ENCODE results near the gene LIPE.

The LIPE gene

GRCh38 chr19:42388851-42389489 is 38.2 kb downstream of the LIPE start:
- ATAC-seq: no peak

GRCh38 chr19:42386974-42387707 is 40.0 kb downstream of the LIPE start:
- TF ChIP-seq GLIS3 (CRISPR knock-in tag; IDR thresholded peaks at IDR 0.05) (no peak), ZFP3 (CRISPR knock-in tag; IDR thresholded peaks at IDR 0.05) (no peak), OSR1 (CRISPR knock-in tag; IDR thresholded peaks at IDR 0.05) (no peak), CREB5 (CRISPR knock-in tag; IDR thresholded peaks at IDR 0.05; ENCODE audit: low read depth) (no peak), CSDC2 (CRISPR knock-in tag; IDR thresholded peaks at IDR 0.05) (no peak), SNAI2 (CRISPR knock-in tag; IDR thresholded peaks at IDR 0.05) (no peak)
- TF ChIP-seq, protein P1, sequence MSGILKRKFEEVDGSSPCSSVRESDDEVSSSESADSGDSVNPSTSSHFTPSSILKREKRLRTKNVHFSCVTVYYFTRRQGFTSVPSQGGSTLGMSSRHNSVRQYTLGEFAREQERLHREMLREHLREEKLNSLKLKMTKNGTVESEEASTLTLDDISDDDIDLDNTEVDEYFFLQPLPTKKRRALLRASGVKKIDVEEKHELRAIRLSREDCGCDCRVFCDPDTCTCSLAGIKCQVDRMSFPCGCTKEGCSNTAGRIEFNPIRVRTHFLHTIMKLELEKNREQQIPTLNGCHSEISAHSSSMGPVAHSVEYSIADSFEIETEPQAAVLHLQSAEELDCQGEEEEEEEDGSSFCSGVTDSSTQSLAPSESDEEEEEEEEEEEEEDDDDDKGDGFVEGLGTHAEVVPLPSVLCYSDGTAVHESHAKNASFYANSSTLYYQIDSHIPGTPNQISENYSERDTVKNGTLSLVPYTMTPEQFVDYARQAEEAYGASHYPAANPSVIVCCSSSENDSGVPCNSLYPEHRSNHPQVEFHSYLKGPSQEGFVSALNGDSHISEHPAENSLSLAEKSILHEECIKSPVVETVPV (CRISPR knock-in tag; IDR thresholded peaks at IDR 0.05): no peak
- TF ChIP-seq, protein P2, sequence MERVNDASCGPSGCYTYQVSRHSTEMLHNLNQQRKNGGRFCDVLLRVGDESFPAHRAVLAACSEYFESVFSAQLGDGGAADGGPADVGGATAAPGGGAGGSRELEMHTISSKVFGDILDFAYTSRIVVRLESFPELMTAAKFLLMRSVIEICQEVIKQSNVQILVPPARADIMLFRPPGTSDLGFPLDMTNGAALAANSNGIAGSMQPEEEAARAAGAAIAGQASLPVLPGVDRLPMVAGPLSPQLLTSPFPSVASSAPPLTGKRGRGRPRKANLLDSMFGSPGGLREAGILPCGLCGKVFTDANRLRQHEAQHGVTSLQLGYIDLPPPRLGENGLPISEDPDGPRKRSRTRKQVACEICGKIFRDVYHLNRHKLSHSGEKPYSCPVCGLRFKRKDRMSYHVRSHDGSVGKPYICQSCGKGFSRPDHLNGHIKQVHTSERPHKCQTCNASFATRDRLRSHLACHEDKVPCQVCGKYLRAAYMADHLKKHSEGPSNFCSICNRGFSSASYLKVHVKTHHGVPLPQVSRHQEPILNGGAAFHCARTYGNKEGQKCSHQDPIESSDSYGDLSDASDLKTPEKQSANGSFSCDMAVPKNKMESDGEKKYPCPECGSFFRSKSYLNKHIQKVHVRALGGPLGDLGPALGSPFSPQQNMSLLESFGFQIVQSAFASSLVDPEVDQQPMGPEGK (CRISPR knock-in tag; IDR thresholded peaks at IDR 0.05; ENCODE audit: borderline replicate concordance): no peak
- TF ChIP-seq, protein P3, sequence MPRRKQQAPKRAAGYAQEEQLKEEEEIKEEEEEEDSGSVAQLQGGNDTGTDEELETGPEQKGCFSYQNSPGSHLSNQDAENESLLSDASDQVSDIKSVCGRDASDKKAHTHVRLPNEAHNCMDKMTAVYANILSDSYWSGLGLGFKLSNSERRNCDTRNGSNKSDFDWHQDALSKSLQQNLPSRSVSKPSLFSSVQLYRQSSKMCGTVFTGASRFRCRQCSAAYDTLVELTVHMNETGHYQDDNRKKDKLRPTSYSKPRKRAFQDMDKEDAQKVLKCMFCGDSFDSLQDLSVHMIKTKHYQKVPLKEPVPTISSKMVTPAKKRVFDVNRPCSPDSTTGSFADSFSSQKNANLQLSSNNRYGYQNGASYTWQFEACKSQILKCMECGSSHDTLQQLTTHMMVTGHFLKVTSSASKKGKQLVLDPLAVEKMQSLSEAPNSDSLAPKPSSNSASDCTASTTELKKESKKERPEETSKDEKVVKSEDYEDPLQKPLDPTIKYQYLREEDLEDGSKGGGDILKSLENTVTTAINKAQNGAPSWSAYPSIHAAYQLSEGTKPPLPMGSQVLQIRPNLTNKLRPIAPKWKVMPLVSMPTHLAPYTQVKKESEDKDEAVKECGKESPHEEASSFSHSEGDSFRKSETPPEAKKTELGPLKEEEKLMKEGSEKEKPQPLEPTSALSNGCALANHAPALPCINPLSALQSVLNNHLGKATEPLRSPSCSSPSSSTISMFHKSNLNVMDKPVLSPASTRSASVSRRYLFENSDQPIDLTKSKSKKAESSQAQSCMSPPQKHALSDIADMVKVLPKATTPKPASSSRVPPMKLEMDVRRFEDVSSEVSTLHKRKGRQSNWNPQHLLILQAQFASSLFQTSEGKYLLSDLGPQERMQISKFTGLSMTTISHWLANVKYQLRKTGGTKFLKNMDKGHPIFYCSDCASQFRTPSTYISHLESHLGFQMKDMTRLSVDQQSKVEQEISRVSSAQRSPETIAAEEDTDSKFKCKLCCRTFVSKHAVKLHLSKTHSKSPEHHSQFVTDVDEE (CRISPR knock-in tag; IDR thresholded peaks at IDR 0.05): no peak
- ATAC-seq: peak; percentile 95

More at GRCh38 chr19:42388851-42389489, 38.2 kb downstream of the LIPE start:
- no peak for TF ChIP-seq GLIS3 (CRISPR knock-in tag; IDR thresholded peaks at IDR 0.05)
- TF ChIP-seq ZNF565 (CRISPR knock-in tag; conservative IDR thresholded peaks at IDR 0.05; ENCODE audit: low read depth): no peak
- TF ChIP-seq ZNF8 (CRISPR knock-in tag; IDR thresholded peaks at IDR 0.05): no peak
- no peak for TF ChIP-seq OSR1 (CRISPR knock-in tag; IDR thresholded peaks at IDR 0.05)
- TF ChIP-seq ZC3H10 (CRISPR knock-in tag; IDR thresholded peaks at IDR 0.05): no peak
- TF ChIP-seq CSDC2 (CRISPR knock-in tag; IDR thresholded peaks at IDR 0.05): no peak
- TF ChIP-seq TCF4 (CRISPR knock-in tag; IDR thresholded peaks at IDR 0.05; ENCODE audit: borderline replicate concordance): no peak
- TF ChIP-seq, protein P2 (CRISPR knock-in tag; IDR thresholded peaks at IDR 0.05; ENCODE audit: borderline replicate concordance): no peak
- TF ChIP-seq SNAI2 (CRISPR knock-in tag; IDR thresholded peaks at IDR 0.05): no peak
- TF ChIP-seq, protein P3 (CRISPR knock-in tag; IDR thresholded peaks at IDR 0.05): no peak

DNA sequence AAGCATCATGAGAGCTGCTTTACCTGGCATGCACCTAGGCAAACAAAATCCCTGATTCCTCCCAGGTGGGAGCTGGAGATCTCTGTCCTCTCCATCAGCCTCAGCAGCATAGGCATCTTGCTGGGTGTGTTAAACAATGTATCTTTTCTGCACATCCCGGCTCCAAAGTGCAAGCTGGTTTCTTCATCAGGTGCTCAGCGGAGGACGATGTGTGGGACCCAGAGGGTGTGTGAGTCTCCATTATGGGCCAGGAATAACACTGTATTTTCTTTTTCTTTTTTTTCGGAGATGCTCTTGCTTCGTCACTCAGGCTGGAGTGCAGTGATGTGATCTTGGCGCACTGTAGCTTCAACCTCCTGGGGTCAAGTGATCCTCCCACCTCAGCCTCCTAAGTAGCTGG is 47.0 kb downstream of the LIPE start:
- peak; percentile 14 for ATAC-seq
- TF ChIP-seq OSR1 (CRISPR knock-in tag; IDR thresholded peaks at IDR 0.05) (no peak), ZC3H10 (CRISPR knock-in tag; IDR thresholded peaks at IDR 0.05) (no peak), BACH2 (CRISPR knock-in tag; IDR thresholded peaks at IDR 0.05; ENCODE audit: borderline replicate concordance) (no peak), CSDC2 (CRISPR knock-in tag; IDR thresholded peaks at IDR 0.05) (no peak), PPARA (CRISPR knock-in tag; IDR thresholded peaks at IDR 0.05; ENCODE audit: borderline replicate concordance) (no peak), ZNF565 (CRISPR knock-in tag; conservative IDR thresholded peaks at IDR 0.05; ENCODE audit: low read depth) (no peak), CREB5 (CRISPR knock-in tag; IDR thresholded peaks at IDR 0.05; ENCODE audit: low read depth) (no peak), TOX (CRISPR knock-in tag; IDR thresholded peaks at IDR 0.05; ENCODE audit: borderline replicate concordance) (no peak), SNAI2 (CRISPR knock-in tag; IDR thresholded peaks at IDR 0.05) (no peak), ARNTL (CRISPR knock-in tag; IDR thresholded peaks at IDR 0.05; ENCODE audit: borderline replicate concordance, low read depth) (no peak)
- TF ChIP-seq, protein P1 (CRISPR knock-in tag; IDR thresholded peaks at IDR 0.05): no peak
